HepG2 (cell line): ENCODE measurements around the gene NOP58. TPM values are rescaled to one million over a fixed set of nuclear protein-coding genes. Genes with fewer than 3 reads are reported as not detected.
A peak's percentile ranks its signal among the peaks of the same experiment; 100 is the strongest.

ENCODE experiments used
- DMAP1 ChIP-seq: IDR thresholded peaks from 2 replicates; pipeline ENCODE4 v1.6.1; 2016
- DNMT3B ChIP-seq: conservative IDR thresholded peaks from 2 replicates; pipeline ENCODE4 v1.6.1; 2016; ENCODE audit warnings: missing biosample characterization, control low read depth
- EP300 ChIP-seq, 3 experiments: sonication (generic) in 1 of 3; formaldehyde crosslinking in 1 of 3; IDR thresholded peaks; 2 replicates each; pipeline versions ENCODE4 v1.5.1 to v1.6.1; 2011 to 2020; ENCODE audit warnings: low read depth in 2 of 3, low read length in 2 of 3, borderline replicate concordance in 1 of 3, improper control_type of control experiment in 1 of 3, mild to moderate bottlenecking in 1 of 3, missing genetic modification reagents in 1 of 3, moderate library complexity in 1 of 3
- EZH2 ChIP-seq: conservative IDR thresholded peaks from 2 replicates; pipeline ENCODE4 v1.6.1; 2012; ENCODE audit warnings: mild to moderate bottlenecking, low read depth, low read length, moderate library complexity
- FOSL2 ChIP-seq: sonication (generic); formaldehyde crosslinking; IDR thresholded peaks from 2 replicates; pipeline ENCODE4 v1.4.0; 2020; ENCODE audit warnings: missing genetic modification reagents
- GABPA ChIP-seq, 2 experiments: IDR thresholded peaks; 2 replicates each; pipeline ENCODE4 v1.6.1; 2011 to 2016; ENCODE audit warnings: low read depth in 2 of 2, low read length in 1 of 2, missing biosample characterization in 1 of 2, missing genetic modification characterization in 1 of 2
- GFI1 ChIP-seq: sonication (generic); formaldehyde crosslinking; IDR thresholded peaks from 2 replicates; pipeline ENCODE4 v1.5.0; 2020; ENCODE audit warnings: missing genetic modification reagents, mild to moderate bottlenecking, borderline replicate concordance
- HDAC2 ChIP-seq: sonication (generic); formaldehyde crosslinking; IDR thresholded peaks from 2 replicates; pipeline ENCODE4 v1.4.0; 2020; ENCODE audit warnings: missing genetic modification reagents
- KDM4B ChIP-seq: sonication (generic); formaldehyde crosslinking; IDR thresholded peaks from 2 replicates; pipeline ENCODE4 v1.4.0; 2020; ENCODE audit warnings: missing genetic modification reagents
- KMT2A ChIP-seq: sonication (generic); formaldehyde crosslinking; IDR thresholded peaks from 2 replicates; pipeline ENCODE4 v1.4.0; 2020; ENCODE audit warnings: missing genetic modification reagents
- NFATC3 ChIP-seq: sonication (generic); formaldehyde crosslinking; IDR thresholded peaks from 2 replicates; pipeline ENCODE4 v1.5.1; 2020; ENCODE audit warnings: mild to moderate bottlenecking, missing genetic modification reagents
- PHF8 ChIP-seq: sonication (generic); formaldehyde crosslinking; IDR thresholded peaks from 2 replicates; pipeline ENCODE4 v1.5.0; 2020; ENCODE audit warnings: missing genetic modification reagents
- PTBP1 ChIP-seq: fragments of 200-400 bp; formaldehyde crosslinking; IDR thresholded peaks from 2 replicates; pipeline ENCODE4 v1.6.1; 2018; ENCODE audit warnings: low read length, low read depth; ENCODE audit not compliant: poor library complexity, severe bottlenecking
- SMAD1 ChIP-seq: sonication (generic); formaldehyde crosslinking; IDR thresholded peaks from 2 replicates; pipeline ENCODE4 v1.4.0; 2020; ENCODE audit warnings: missing genetic modification reagents, low read depth, mild to moderate bottlenecking, borderline replicate concordance
- TEAD2 ChIP-seq: sonication (generic); formaldehyde crosslinking; IDR thresholded peaks from 2 replicates; pipeline ENCODE4 v1.9.0; 2021; ENCODE audit warnings: missing genetic modification reagents
- TEAD3 ChIP-seq: optimal IDR thresholded peaks from 2 replicates; pipeline ENCODE3; 2016; ENCODE audit warnings: borderline replicate concordance
- YEATS4 ChIP-seq: sonication (generic); formaldehyde crosslinking; IDR thresholded peaks from 2 replicates; pipeline ENCODE4 v1.4.0; 2020; ENCODE audit warnings: missing genetic modification reagents, borderline replicate concordance
- ZFY ChIP-seq: sonication (generic); formaldehyde crosslinking; IDR thresholded peaks from 2 replicates; pipeline ENCODE4 v1.4.0; 2020; ENCODE audit warnings: missing genetic modification reagents
- ZNF256 ChIP-seq: sonication (generic); formaldehyde crosslinking; conservative IDR thresholded peaks from 2 replicates; pipeline ENCODE4 v1.4.0; 2020; ENCODE audit warnings: missing genetic modification reagents
- ZNF441 ChIP-seq: sonication (generic); formaldehyde crosslinking; IDR thresholded peaks from 2 replicates; pipeline ENCODE4 v1.7.0; 2021; ENCODE audit warnings: missing genetic modification reagents, borderline replicate concordance
- ZNF557 ChIP-seq: sonication (generic); formaldehyde crosslinking; IDR thresholded peaks from 2 replicates; pipeline ENCODE4 v1.4.0; 2020; ENCODE audit warnings: missing genetic modification reagents
- ZNF569 ChIP-seq: sonication (generic); formaldehyde crosslinking; IDR thresholded peaks from 2 replicates; pipeline ENCODE4 v1.5.0; 2020; ENCODE audit warnings: mild to moderate bottlenecking, missing genetic modification reagents, moderate library complexity, borderline replicate concordance
- ZNF713 ChIP-seq: sonication (generic); formaldehyde crosslinking; IDR thresholded peaks from 2 replicates; pipeline ENCODE4 v1.4.0; 2020; ENCODE audit warnings: mild to moderate bottlenecking, missing genetic modification reagents
- ZNF879 ChIP-seq: sonication (generic); formaldehyde crosslinking; IDR thresholded peaks from 2 replicates; pipeline ENCODE4 v1.8.1; 2023; ENCODE audit warnings: missing genetic modification reagents
- ZSCAN31 ChIP-seq: sonication (generic); formaldehyde crosslinking; IDR thresholded peaks from 2 replicates; pipeline ENCODE4 v1.5.0; 2020; ENCODE audit warnings: low read depth, mild to moderate bottlenecking, missing genetic modification reagents
- polyA plus RNA-seq, 8 experiments: library from polyadenylated mRNA; depleted of rRNA in 3 of 8; stranded (reverse) in 7 of 8; unstranded in 1 of 8; fragments of >200 nt; fragmentation: Illumina TruSeq in 4 of 8; extraction: Trizol in 4 of 8; gene quantifications; 2 replicates each; pipeline versions ENCODE4 v1.2.1 to v1.2.3, GENCODE V29; 2011 to 2016; ENCODE audit warnings: low read depth in 4 of 8, missing spikeins in 1 of 8, mixed read lengths in 1 of 8; ENCODE audit not compliant: insufficient read depth in 1 of 8
- total RNA-seq, 5 experiments: library from RNA; depleted of rRNA; stranded (reverse); fragments of >200 nt; fragmentation: Illumina TruSeq; extraction: Trizol; gene quantifications; 2 replicates each; pipeline ENCODE4 v1.2.3, GENCODE V29; 2016; ENCODE audit warnings: low read depth in 1 of 5
- TF ChIP-seq, protein P1 (sequence below): sonication (generic); formaldehyde crosslinking; IDR thresholded peaks from 2 replicates; pipeline ENCODE4 v1.4.0; 2020; ENCODE audit warnings: mild to moderate bottlenecking, missing genetic modification reagents
- TF ChIP-seq, protein P2 (sequence below): sonication (generic); formaldehyde crosslinking; IDR thresholded peaks from 2 replicates; pipeline ENCODE4 v1.8.1; 2023; ENCODE audit warnings: mild to moderate bottlenecking, missing genetic modification reagents
- TF ChIP-seq, protein P3 (sequence below): IDR thresholded peaks from 2 replicates; pipeline ENCODE4 v1.6.1; 2016; ENCODE audit warnings: low read depth, borderline replicate concordance

The NOP58 gene
- total and polyA plus RNA-seq, 2 of the 13 experiments (the other 11 are each of a cell fraction or from before 2014, with no cell fraction given), result 74.9 to 203 TPM

DNA sequence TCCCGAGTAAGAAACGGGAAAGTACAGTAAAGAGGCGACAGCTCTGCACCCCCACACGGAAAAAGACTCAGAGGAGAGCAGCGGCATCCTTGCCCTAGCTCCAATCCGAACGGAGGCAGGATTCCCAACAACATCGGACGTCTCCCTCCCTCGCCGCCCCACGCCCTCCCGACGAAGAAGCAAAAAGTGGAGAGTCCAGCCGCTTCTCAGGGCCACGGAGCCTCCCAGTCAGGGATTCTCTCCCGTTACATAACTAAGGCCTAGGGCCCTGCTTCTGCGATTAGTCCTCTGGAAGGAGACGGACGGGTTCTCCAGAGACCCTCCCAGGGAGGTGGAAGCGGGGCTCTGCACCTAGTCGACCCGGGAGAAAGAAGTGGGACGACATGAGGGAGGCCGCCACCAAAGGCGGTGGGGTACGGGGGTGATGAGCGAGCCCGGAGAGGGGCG lies 27.8 kb upstream of the NOP58 start (continued):
- TF ChIP-seq, protein P1, sequence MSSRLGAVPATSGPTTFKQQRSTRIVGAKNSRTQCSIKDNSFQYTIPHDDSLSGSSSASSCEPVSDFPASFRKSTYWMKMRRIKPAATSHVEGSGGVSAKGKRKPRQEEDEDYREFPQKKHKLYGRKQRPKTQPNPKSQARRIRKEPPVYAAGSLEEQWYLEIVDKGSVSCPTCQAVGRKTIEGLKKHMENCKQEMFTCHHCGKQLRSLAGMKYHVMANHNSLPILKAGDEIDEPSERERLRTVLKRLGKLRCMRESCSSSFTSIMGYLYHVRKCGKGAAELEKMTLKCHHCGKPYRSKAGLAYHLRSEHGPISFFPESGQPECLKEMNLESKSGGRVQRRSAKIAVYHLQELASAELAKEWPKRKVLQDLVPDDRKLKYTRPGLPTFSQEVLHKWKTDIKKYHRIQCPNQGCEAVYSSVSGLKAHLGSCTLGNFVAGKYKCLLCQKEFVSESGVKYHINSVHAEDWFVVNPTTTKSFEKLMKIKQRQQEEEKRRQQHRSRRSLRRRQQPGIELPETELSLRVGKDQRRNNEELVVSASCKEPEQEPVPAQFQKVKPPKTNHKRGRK (CRISPR knock-in tag), result peak; percentile 48; the same call in 1 of the 2 replicates
- TF ChIP-seq YEATS4 (CRISPR knock-in tag) (0 out of 2 replicates have a peak, but pooled peaks have one; percentile 71), PHF8 (CRISPR knock-in tag) (peak; percentile 73), HDAC2 (CRISPR knock-in tag) (0 out of 2 replicates have a peak, but pooled peaks have one; percentile 15), TEAD2 (CRISPR knock-in tag) (no peak), GABPA (IDR thresholded peaks at IDR 0.05; ENCODE audit: low read depth, low read length) (no peak), GABPA (CRISPR knock-in tag; IDR thresholded peaks at IDR 0.05; ENCODE audit: low read depth) (peak; percentile 26; the same call in 1 of the 2 replicates), EP300 (IDR thresholded peaks at IDR 0.05; ENCODE audit: low read depth in 2 of 2, low read length in 2 of 2) (no peak), EP300 (CRISPR knock-in tag; IDR thresholded peaks at IDR 0.05; ENCODE audit: borderline replicate concordance) (0 out of 2 replicates have a peak, but pooled peaks have one; percentile 9), FOSL2 (CRISPR knock-in tag) (0 out of 2 replicates have a peak, but pooled peaks have one; percentile 17), ZNF713 (CRISPR knock-in tag) (0 out of 2 replicates have a peak, but pooled peaks have one; percentile 54), ZNF557 (CRISPR knock-in tag) (0 out of 2 replicates have a peak, but pooled peaks have one; percentile 2), ZNF569 (CRISPR knock-in tag) (no peak), GFI1 (CRISPR knock-in tag) (0 out of 2 replicates have a peak, but pooled peaks have one; percentile 17), ZNF256 (CRISPR knock-in tag) (no peak), PTBP1 (no peak), SMAD1 (CRISPR knock-in tag) (0 out of 2 replicates have a peak, but pooled peaks have one; percentile 7), ZNF879 (0 out of 2 replicates have a peak, but pooled peaks have one; percentile 71), KDM4B (CRISPR knock-in tag) (0 out of 2 replicates have a peak, but pooled peaks have one; percentile 22), KMT2A (0 out of 2 replicates have a peak, but pooled peaks have one; percentile 54), DMAP1 (0 out of 2 replicates have a peak, but pooled peaks have one; percentile 37), EZH2 (no peak), DNMT3B (CRISPR knock-in tag) (no peak), ZFY (CRISPR knock-in tag) (peak; percentile 75; the same call in 1 of the 2 replicates), ZSCAN31 (0 out of 2 replicates have a peak, but pooled peaks have one; percentile 24), ZNF441 (CRISPR knock-in tag) (0 out of 2 replicates have a peak, but pooled peaks have one; percentile 28), NFATC3 (CRISPR knock-in tag) (0 out of 2 replicates have a peak, but pooled peaks have one; percentile 43), TEAD3 (CRISPR knock-in tag) (peak; percentile 29)
- TF ChIP-seq, protein P2, sequence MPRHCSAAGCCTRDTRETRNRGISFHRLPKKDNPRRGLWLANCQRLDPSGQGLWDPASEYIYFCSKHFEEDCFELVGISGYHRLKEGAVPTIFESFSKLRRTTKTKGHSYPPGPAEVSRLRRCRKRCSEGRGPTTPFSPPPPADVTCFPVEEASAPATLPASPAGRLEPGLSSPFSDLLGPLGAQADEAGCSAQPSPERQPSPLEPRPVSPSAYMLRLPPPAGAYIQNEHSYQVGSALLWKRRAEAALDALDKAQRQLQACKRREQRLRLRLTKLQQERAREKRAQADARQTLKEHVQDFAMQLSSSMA (CRISPR knock-in tag), result no peak
- TF ChIP-seq, protein P3, sequence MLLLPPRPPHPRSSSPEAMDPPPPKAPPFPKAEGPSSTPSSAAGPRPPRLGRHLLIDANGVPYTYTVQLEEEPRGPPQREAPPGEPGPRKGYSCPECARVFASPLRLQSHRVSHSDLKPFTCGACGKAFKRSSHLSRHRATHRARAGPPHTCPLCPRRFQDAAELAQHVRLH (CRISPR knock-in tag), result no peak
